Measurements from ENCODE around the gene TGFB1. TPM values are rescaled to one million over a fixed set of nuclear protein-coding genes. Genes with fewer than 3 reads are reported as not detected.

Gene TGFB1
- total and polyA plus RNA-seq, 12 donors: 9.7 to 44.9 (median 13.9) TPM

DNA sequence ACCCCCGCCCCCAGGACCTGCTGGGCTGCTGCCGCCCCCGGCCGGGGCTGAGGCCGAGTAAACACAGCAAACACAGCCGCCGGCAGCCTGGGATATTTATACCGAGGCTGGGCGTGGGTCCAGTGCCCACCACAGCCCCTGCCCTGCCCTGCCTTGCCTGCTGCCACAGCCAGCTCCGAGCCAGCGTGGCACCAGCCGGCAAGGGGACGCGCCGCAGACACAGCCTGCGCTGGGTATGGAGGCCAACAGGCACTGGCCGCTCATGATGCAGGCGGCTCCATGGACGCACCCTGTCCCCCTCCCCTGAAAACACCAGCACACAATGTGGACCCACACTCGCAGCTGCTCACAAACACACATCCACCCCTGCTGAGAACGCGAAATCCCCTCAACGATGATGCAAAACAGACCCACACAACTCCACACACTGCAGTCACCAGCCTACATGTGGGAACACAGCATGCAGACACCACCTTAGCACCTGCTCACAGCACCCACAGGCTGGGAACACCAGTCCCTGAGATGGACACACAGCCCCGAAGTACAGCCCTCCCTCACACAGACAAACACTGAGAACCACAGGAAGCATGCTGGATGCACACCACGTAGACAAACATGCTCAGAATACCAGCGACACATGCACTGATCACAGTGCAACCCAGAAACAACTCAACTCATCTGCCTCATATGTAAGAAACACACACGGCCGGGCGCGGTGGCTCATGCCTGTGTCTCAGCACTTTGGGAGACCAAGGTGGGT lies 27.6 kb downstream of the TGFB1 start:
- peak; percentile 1 to 49 (median 16) for ATAC-seq
- peak overlapping the region; percentile 82 to 96 (median 90) for H3K27ac ChIP-seq
- H3K9me3 ChIP-seq: no peaks in the 10 kb centered on the region
- WGBS, 2 donors: 15 to 22% methylated on average over 30 of the region's 30 CpGs
- no peaks in the 10 kb centered on the region for H3K27me3 ChIP-seq
- TF ChIP-seq, protein P1, sequence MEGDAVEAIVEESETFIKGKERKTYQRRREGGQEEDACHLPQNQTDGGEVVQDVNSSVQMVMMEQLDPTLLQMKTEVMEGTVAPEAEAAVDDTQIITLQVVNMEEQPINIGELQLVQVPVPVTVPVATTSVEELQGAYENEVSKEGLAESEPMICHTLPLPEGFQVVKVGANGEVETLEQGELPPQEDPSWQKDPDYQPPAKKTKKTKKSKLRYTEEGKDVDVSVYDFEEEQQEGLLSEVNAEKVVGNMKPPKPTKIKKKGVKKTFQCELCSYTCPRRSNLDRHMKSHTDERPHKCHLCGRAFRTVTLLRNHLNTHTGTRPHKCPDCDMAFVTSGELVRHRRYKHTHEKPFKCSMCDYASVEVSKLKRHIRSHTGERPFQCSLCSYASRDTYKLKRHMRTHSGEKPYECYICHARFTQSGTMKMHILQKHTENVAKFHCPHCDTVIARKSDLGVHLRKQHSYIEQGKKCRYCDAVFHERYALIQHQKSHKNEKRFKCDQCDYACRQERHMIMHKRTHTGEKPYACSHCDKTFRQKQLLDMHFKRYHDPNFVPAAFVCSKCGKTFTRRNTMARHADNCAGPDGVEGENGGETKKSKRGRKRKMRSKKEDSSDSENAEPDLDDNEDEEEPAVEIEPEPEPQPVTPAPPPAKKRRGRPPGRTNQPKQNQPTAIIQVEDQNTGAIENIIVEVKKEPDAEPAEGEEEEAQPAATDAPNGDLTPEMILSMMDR (IDR thresholded peaks at IDR 0.05): no peak
- H3K36me3 ChIP-seq: peaks cover 0 to 52% (median 0%) of the 10 kb centered on the region in 9 donors
- DNase-seq: peak in 1 of 2 donors; percentile 43
- intact Hi-C loops (cut with DNase I): loop anchor here in 6 of 10 donors (2.0 to 10.0 kb wide), 5 partner anchors 27 to 249 kb away; partner anchors contain the start of genes TGFB1 (in 2 of the 6), CEACAM21 (in 1 of the 6) and DMAC2 (in 1 of the 6)
- peaks cover 45 to 100% (median 78%) of the 10 kb centered on the region in 9 donors for H3K4me1 ChIP-seq
- peak overlapping the region in 9 of 10 donors; percentile 18 to 50 (median 40) for H3K4me3 ChIP-seq

DNA sequence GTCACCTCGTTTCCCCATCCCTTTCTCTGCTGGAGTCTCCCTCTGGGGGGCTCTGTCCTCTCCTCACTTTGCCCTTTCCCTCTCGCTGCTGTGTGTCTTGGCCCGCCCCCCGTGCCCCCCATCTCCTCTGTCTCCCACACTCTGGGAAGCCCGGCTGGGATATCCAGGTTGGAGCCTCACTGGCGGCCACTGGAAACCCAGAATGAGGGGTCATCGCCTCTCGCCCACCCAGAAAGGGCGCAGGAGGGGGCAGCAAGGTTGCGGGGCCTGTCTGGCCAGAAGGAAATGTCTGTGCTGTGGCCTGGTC lies 28.1 kb downstream of the TGFB1 start:
- WGBS, 2 donors: 7 to 9% methylated on average over 10 of the region's 10 CpGs
- Histone ChIP-seq H3K4me1 (peaks cover 49 to 96% (median 78%) of the 10 kb centered on the region in 9 donors), H3K4me3 (peak overlapping the region in 9 of 10 donors; percentile 18 to 50 (median 40)), H3K36me3 (peaks cover 0 to 52% (median 2%) of the 10 kb centered on the region in 9 donors), H3K9me3 (no peaks in the 10 kb centered on the region), H3K27ac (peak overlapping the region; percentile 82 to 96 (median 90)), H3K27me3 (no peaks in the 10 kb centered on the region)
- TF ChIP-seq, protein P1 (IDR thresholded peaks at IDR 0.05): no peak
- ATAC-seq (no peak), DNase-seq (no peak)
- intact Hi-C loops (cut with DNase I): loop anchor here in 4 of 10 donors (2.0 to 10.0 kb wide), 4 partner anchors 27 to 249 kb away; partner anchors contain the start of genes CEACAM21 (in 1 of the 4), DMAC2 (in 1 of the 4) and TGFB1 (in 1 of the 4)

DNA sequence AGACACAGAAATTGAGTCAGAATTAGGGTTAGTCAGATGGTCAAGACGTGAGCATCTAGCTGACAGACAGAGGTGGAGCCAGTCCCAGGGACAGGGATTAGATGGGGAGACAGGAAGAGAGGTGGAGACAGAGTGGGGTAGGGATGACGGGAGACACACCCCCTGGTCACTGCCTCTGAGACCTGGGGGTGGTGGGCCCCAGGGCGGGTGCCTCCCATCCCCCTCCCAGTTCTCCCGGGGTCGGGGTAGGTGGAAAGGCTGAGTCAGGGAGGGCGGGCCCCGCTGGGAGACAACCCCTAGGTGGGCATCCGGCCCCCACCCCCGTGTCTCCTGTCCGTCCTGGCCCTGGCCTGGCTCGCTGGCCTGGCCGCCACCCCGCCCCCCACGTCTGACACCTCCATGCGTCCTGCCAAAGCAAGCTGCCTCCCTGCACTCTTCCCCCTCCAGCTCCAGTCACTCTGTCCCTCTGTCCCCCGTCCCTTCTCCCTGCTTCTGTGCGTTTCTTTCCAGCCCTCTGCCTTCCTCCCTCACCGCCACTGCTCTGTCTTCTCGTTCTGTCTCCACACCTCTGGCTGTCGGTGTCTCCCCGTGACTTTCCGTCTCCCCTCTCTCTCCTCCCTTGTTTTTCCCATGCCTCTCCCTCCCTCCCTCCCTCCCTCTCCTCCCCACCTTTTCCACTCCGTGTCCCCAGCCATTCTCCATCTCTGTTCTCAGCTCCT lies 28.6 kb downstream of the TGFB1 start:
- Histone ChIP-seq H3K36me3 (peaks cover 0 to 52% (median 7%) of the 10 kb centered on the region in 9 donors), H3K4me1 (peaks cover 49 to 91% (median 78%) of the 10 kb centered on the region in 9 donors), H3K9me3 (no peaks in the 10 kb centered on the region), H3K27me3 (no peaks in the 10 kb centered on the region), H3K4me3 (peak overlapping the region in 9 of 10 donors; percentile 18 to 50 (median 40)), H3K27ac (peak overlapping the region; percentile 82 to 96 (median 90))
- DNase-seq (peak; percentile 82 to 89), ATAC-seq (peak; percentile 39 to 77 (median 73))
- WGBS, 2 donors: 3 to 7% methylated on average over 23 of the region's 23 CpGs
- intact Hi-C loops (cut with DNase I): loop anchor here in 6 of 10 donors (2.0 to 10.0 kb wide), 7 partner anchors 28 to 250 kb away; partner anchors contain the start of genes B3GNT8 (in 1 of the 6), B9D2 (in 1 of the 6), CEACAM21 (in 1 of the 6) and DMAC2 (in 1 of the 6)
- TF ChIP-seq, protein P1 (IDR thresholded peaks at IDR 0.05): no peak

DNA sequence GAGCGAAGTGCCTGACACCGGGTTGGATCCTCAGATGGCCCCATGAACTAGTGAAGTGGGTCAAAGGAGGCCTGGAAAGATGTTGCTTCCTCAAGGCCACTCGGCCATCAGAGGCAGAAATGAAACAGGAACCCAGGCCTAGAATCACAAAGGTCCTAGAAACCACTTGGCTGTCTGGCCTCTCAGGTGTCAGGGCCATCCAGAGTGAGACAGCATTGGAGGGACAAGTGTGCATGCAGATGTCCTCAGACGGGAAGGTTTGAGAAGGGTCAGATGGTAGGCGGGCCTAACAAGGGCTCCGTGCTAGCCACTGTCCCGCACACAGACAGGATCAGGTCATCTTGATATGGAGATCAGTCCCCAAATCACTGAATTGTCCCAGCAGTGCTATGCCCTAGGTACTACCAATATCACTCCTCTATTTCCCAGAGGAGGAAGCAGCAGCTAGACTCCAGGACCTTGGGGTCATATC lies 29.5 kb downstream of the TGFB1 start:
- DNase-seq: no peak
- no peak for ATAC-seq
- Histone ChIP-seq H3K27me3 (no peaks in the 10 kb centered on the region), H3K4me1 (peaks cover 49 to 83% (median 78%) of the 10 kb centered on the region in 9 donors), H3K27ac (peak overlapping the region; percentile 82 to 96 (median 90)), H3K36me3 (peaks cover 0 to 52% (median 14%) of the 10 kb centered on the region in 9 donors), H3K9me3 (no peaks in the 10 kb centered on the region), H3K4me3 (peak overlapping the region in 1 of 10 donors; percentile 50)
- TF ChIP-seq, protein P1 (IDR thresholded peaks at IDR 0.05): no peak
- intact Hi-C loops (cut with DNase I): loop anchor here in 6 of 10 donors (2.0 to 10.0 kb wide), 7 partner anchors 29 to 251 kb away; partner anchors contain the start of genes B3GNT8 (in 1 of the 6), B9D2 (in 1 of the 6), CEACAM21 (in 1 of the 6) and DMAC2 (in 1 of the 6)
- WGBS, 2 donors: 64 to 69% methylated on average over 7 of the region's 7 CpGs

Data from heart right ventricle (tissue), 16 donors.